ENCODE measurements around the gene TEX28.

- TF ChIP-seq POLR2A (IDR thresholded peaks at IDR 0.05) (no peak), CTCF (IDR thresholded peaks at IDR 0.05) (no peak), EP300 (IDR thresholded peaks at IDR 0.05; ENCODE audit: low read depth) (no peak), POLR2AphosphoS5 (IDR thresholded peaks at IDR 0.05) (no peak)
Measured at GRCh38 chrX:154310616-154311536, 16.0 kb upstream of the TEX28 start.
